Hepatocyte (in vitro differentiated cells): ENCODE measurements around the gene TEPSIN.

Source experiments
- EZH2phosphoT487 ChIP-seq: fragments of 200-600 bp; sonication (generic); IDR thresholded peaks from one replicate; pipeline ENCODE4 v1.6.1; 2018; ENCODE audit warnings: antibody characterized with exemption, mild to moderate bottlenecking, low read depth, moderate library complexity; ENCODE audit not compliant: unreplicated experiment, severe bottlenecking
- TF ChIP-seq, protein P1 (sequence below): fragments of 200-600 bp; sonication (generic); IDR thresholded peaks from 2 replicates; pipeline ENCODE4 v1.5.1; 2016; ENCODE audit warnings: antibody characterized with exemption, mild to moderate bottlenecking; ENCODE audit not compliant: poor library complexity

DNA sequence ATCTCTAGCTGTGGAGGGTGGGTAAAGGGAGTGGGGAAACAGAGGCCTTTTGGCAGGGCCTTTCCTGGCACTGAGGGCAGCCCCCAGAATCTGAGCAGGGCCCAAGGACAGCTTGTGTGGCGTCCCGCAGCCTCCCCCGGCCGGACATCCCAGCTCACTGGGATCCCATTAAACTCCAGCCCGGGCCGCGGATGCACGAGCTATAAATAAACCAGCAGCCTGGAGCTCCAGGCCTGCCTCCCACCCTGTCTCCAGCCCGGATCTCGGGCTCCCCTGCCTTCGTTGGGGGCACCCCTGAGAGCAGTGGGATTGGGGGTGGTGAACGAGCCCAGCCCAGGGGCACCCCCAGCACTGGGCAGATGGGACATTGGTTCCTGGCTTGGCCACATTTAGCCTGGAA, 59.0 kb downstream of the TEPSIN start:
- TF ChIP-seq, protein P1, sequence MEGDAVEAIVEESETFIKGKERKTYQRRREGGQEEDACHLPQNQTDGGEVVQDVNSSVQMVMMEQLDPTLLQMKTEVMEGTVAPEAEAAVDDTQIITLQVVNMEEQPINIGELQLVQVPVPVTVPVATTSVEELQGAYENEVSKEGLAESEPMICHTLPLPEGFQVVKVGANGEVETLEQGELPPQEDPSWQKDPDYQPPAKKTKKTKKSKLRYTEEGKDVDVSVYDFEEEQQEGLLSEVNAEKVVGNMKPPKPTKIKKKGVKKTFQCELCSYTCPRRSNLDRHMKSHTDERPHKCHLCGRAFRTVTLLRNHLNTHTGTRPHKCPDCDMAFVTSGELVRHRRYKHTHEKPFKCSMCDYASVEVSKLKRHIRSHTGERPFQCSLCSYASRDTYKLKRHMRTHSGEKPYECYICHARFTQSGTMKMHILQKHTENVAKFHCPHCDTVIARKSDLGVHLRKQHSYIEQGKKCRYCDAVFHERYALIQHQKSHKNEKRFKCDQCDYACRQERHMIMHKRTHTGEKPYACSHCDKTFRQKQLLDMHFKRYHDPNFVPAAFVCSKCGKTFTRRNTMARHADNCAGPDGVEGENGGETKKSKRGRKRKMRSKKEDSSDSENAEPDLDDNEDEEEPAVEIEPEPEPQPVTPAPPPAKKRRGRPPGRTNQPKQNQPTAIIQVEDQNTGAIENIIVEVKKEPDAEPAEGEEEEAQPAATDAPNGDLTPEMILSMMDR: no peak
- TF ChIP-seq EZH2phosphoT487: no peak
